ENCODE measurements around the gene RELN.

DNA sequence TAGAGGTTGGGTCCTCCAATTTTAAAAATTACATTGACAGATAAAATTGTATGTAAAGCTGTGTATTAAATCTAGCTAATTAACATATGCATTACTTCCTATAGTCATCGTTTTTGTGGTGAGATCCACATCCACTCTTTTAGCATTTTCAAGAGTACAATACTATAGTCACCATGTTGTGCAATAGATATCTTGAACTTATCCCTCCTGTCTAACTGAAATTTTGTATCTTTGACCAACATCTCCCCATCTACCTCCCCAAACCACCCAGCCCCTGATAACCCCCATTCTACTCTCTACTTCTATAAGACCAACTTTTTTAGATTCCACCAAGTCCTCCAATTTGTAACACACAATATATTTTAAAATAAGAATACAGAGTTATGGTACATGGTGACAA lies 208.0 kb downstream of the RELN start:
- TF ChIP-seq ZFX (IDR thresholded peaks at IDR 0.05; ENCODE audit: borderline replicate concordance) = no peak
- TF ChIP-seq, protein P1, sequence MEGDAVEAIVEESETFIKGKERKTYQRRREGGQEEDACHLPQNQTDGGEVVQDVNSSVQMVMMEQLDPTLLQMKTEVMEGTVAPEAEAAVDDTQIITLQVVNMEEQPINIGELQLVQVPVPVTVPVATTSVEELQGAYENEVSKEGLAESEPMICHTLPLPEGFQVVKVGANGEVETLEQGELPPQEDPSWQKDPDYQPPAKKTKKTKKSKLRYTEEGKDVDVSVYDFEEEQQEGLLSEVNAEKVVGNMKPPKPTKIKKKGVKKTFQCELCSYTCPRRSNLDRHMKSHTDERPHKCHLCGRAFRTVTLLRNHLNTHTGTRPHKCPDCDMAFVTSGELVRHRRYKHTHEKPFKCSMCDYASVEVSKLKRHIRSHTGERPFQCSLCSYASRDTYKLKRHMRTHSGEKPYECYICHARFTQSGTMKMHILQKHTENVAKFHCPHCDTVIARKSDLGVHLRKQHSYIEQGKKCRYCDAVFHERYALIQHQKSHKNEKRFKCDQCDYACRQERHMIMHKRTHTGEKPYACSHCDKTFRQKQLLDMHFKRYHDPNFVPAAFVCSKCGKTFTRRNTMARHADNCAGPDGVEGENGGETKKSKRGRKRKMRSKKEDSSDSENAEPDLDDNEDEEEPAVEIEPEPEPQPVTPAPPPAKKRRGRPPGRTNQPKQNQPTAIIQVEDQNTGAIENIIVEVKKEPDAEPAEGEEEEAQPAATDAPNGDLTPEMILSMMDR (IDR thresholded peaks at IDR 0.05) = no peak

Data from 22Rv1 (cell line).